Endometrium (tissue), 2 donors: Measurements from ENCODE around the gene ST8SIA6.
A peak's percentile ranks its signal among the peaks of the same experiment; 100 is the strongest.

Experiments
- FAIRE-seq: peaks from 2 replicates; lab custom pipeline; 2012; peaks lifted over from hg19 to GRCh38; lab: Jason Lieb, UNC
- donor health status: control.
- donor health status: control.

ST8SIA6 gene

GRCh38 chr10:17385066-17385465 lies 69.3 kb downstream of the ST8SIA6 start:
- FAIRE-seq = no peak

DNA sequence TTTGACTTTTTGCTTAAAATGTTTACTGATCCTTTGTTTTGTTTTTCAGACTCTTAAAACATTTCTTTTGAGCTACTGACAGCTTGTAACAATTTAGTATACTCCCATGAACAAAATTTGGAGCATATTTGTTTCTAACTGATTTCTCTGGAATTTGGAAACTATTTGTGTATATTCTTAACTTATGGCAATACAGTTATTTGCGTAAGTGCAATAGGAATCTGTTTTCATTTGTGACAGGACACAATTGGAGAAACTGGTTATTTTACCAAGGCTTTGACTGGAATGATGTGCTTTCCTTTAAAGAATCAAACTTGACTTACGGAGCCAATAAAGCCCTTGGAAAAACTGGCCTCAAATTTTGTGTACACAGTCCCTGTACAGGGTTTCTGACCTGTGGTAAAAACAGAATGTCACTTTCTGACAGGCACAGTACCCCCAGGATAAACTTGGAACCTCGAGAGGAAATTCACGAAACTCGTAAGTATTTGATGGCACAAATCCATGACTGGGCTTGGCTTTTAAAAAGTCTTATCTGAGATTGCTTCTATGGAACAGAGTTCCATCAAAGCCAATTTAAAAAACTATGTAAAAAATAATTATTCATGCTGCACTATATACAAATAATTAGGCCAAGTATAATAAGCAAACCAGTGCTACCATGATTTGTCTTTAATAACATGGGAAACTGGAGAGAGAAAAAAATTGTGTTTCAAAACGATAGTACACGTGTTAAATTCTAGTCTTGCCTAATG lies 70.4 kb downstream of the ST8SIA6 start:
- no peak for FAIRE-seq

GRCh38 chr10:17381502-17382142 lies 72.8 kb downstream of the ST8SIA6 start:
- peak; percentile 72 for FAIRE-seq

GRCh38 chr10:17380888-17381287 lies 73.5 kb downstream of the ST8SIA6 start:
- no peak for FAIRE-seq

DNA sequence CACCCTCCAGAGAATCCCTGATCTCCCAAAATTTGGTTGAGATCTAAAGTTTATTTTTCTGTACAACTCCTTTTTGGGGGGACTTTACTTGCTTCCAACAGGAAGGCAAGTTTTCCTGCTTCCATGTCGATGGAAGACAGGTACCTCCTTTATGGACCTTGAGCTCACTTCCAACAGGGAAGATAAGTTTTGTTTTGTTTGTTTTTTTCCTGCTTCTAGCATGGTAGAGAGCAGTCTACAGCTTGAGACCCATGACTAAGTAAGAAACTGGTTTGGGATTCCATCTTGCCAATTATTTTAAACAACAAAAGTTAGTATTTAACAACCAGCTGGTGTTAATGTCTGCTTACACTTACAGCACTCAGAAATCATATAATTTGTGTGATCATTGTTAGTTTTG lies 74.4 kb downstream of the ST8SIA6 start:
- FAIRE-seq = no peak

- FAIRE-seq = no peak
Measured at GRCh38 chr10:17379151-17379690, 75.2 kb downstream of the ST8SIA6 start.

DNA sequence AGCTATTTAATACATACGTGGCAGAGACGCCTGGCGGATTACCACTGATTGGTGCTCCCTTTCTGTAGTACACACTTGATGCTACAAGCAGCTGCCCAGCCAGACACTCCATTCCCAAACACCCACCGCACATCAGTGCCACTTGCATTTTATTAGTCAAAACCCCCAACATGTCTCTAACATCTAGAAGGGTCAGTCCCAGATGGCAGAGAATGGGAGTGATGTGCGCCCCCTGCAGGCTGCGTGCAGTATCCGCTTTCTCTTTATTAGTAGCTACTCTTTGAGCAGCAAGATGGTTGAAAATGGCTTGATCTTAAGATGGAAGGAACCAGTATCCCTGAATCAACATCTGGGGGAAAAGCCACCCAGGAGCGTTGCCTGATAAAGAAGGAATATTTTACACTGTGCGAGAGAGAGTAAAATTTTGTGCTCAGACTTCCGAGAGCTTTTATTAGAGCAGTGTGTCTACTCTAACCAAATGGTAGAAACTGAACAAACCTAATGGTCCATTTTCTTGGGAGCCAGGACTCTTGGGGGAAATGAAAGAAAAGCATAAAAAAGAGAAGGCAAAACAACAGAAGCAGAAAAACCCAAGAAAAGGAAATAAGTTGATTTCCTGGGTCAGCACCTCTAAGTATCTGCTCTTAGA lies 78.3 kb downstream of the ST8SIA6 start:
- FAIRE-seq = no peak

DNA sequence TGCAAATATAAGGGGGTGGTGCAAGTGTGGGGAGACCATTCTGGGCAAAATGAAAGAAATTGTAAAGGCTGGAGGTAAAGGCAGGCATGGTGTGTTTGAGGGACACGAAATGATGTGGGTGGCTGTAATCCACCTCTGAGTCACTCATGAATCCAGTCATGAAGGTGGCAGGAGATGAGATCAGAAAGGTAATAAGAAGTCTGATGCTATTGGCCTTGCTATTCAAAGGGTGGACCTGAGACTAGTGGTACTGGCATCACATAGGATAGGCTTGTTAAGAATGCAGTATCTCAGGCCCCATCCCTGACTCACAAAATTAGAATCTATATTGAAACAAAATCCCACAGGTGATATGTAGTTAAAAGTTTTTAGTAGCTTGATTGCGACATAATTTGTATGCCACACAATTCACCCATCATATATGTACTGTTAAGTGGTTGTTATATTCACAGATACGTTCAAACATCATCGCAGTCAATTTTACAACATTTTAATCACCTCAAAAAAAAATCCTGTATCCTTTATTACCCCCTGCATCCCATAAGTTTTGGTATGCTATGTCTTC lies 85.6 kb downstream of the ST8SIA6 start:
- no peak for FAIRE-seq

- no peak for FAIRE-seq
Measured at GRCh38 chr10:17366705-17367104, 87.7 kb downstream of the ST8SIA6 start.

- no peak for FAIRE-seq
Measured at GRCh38 chr10:17365402-17365801, 89.0 kb downstream of the ST8SIA6 start.

- no peak for FAIRE-seq
Measured at GRCh38 chr10:17358461-17358860, 95.9 kb downstream of the ST8SIA6 start.

DNA sequence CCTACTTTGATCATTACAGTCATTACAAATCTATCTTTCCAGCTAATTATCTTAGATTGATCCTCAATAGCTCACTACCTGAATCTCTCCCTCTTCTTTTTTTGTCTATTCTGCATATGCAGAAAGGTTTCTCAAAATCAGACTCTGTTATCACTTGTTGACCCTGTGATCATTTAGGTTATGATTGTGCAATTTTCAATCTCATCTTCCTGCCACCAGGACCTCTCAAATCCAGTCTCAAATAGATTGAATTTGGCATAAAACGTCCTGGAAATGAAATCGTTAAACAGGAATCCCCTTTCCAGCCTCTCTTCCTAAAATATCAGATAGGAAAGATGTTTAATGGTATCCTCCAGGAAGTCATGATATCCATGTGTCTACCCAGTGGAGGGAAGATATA lies 96.6 kb downstream of the ST8SIA6 start:
- FAIRE-seq = no peak

GRCh38 chr10:17356820-17357219 lies 97.6 kb downstream of the ST8SIA6 start:
- FAIRE-seq = no peak

DNA sequence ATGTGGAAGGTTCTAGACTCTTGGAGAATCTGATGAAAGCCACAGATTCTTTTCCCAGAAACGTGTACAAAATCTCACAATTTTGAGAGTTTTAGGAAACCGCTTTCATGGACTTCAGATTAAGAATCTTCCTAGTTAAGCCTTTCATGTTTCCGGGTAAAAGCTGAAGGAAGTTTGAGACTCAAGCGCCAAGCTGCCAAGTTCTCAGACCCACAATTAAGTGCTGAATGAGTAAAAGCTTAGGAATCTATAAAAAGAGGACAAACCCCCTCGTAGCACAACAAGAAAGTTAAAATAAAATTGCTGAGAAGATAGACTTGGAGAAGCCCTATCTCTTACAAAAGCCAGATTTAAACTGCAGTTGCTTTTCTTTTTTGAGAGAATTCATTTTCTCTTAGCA lies 99.6 kb downstream of the ST8SIA6 start:
- no peak for FAIRE-seq

GRCh38 chr10:17353568-17354300 lies 100.7 kb downstream of the ST8SIA6 start:
- FAIRE-seq = no peak

GRCh38 chr10:17352583-17352982 lies 101.8 kb downstream of the ST8SIA6 start:
- FAIRE-seq = no peak

DNA sequence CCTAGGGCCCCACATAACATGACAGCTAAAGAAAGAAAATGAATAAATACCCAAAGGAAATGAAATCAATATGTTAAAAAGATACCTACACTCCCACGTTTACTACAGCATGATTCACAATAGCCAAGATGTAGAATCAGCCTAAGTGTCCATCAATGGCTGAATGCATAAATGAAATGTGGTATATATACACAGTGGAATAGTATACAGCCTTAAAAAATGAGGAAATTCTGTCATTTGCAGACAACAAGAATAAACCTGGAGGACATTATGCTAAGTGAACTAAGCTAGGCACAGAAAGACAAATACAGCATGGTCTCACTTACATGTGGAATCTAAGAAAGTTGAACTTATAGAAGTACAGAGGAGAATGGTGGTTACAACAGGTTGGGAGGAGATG lies 102.9 kb downstream of the ST8SIA6 start:
- FAIRE-seq = no peak

DNA sequence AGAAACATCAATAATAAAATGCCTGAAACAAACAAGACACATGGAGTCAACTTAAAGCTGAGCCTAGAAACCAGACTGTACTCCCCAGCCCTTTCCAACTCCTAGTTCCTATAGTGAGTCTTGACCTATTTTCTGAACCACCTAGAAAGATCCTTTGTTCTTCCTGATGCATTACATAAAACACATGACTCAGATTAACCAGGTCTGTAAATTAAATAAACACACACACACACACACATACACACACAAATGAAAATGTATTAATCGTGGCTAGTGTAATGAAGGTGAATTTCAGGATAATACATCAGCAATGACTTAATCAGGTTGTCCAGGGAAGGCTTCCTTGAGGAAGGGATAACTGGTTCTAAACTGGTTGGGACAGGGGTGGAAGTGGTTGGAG lies 104.7 kb downstream of the ST8SIA6 start:
- FAIRE-seq = no peak

GRCh38 chr10:17348501-17349349 lies 105.7 kb downstream of the ST8SIA6 start:
- no peak for FAIRE-seq

DNA sequence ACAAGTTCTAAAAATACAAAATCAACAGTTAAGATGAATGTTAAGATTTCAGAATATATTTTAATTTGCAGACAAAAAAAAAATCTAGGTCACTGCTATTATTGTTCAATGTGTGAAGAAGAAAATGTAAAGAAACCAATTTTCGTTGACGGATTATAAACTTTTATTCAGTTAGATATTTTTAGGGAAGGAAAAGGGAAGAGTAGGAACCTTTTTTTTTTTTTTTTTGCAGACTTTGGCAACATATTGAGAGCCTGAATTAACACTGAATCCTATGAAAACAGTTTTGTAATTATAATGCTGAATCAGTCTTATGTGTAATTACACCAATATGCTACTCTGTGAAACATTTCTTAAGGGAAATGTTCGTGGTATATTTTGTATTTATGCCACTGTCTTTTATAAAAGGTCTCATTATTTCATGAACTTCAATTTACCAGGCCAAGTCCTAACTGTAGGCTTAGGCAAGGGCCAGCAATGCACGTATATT lies 106.3 kb downstream of the ST8SIA6 start:
- peak; percentile 12 for FAIRE-seq

GRCh38 chr10:17344206-17344605 lies 110.2 kb downstream of the ST8SIA6 start:
- FAIRE-seq = no peak
